Left colon (tissue), 2 donors: Measurements from ENCODE around the gene COL7A1. TPM values are rescaled to one million over a fixed set of nuclear protein-coding genes. Genes with fewer than 3 reads are reported as not detected.

Experiments
- ATAC-seq: fragments of 200-7000 bp; cut with Tn5 transposase; one replicate; pipeline ENCODE4 v1.9.1; 2020; ENCODE audit warnings: mild to moderate bottlenecking, moderate library complexity
- DNase-seq, 2 donors: peaks; one replicate each; pipeline ENCODE4 v3.0.0-alpha.2; 2020
- intact Hi-C, 2 donors: fragments of 100-400 bp; cut with DNase I in 1 of 2; cut with micrococcal nuclease in 1 of 2; formaldehyde crosslinking; loops; one replicate each; pipeline versions ENCODE4 v1.11.2 to v1.14.0; 2022; cut with DNase I, micrococcal nuclease
- total RNA-seq, 2 donors: library from RNA; stranded (reverse); fragmentation: NEBNext Ultra II Directional; extraction: Animal tissue kit (Norgen Biotek cat#: 25700); gene quantifications; one replicate each; pipeline ENCODE4 v1.2.1, GENCODE V29; 2021
- donor health status: DM: no; HTN: no; CAD: no.
- donor health status: DM: yes; HTN: yes; CAD: no.

Gene COL7A1
- total RNA-seq, 2 donors from 2014 or later: 4.5 to 5.7 TPM

DNA sequence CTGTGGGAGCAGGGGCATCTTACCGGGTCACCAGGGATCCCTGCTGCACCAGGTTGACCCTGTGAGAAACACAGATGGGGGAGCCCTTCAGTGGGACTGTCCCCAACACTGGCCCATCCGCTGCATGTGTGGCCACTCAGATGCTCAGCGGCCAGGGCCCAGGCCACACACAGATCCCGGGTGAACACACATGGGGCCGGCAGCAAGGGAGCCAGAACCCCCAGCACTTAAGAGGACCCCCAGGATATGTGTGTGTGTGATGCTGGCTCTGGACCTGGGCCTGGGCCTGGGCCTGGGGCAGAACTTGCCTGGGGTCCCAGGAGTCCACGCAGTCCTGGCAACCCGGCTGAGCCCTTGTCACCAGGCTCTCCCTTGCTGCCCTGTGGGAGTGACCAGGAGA is 26.7 kb downstream of the COL7A1 start:
- ATAC-seq (no peak), DNase-seq (no peak)
- intact Hi-C loops: no loop called here

DNA sequence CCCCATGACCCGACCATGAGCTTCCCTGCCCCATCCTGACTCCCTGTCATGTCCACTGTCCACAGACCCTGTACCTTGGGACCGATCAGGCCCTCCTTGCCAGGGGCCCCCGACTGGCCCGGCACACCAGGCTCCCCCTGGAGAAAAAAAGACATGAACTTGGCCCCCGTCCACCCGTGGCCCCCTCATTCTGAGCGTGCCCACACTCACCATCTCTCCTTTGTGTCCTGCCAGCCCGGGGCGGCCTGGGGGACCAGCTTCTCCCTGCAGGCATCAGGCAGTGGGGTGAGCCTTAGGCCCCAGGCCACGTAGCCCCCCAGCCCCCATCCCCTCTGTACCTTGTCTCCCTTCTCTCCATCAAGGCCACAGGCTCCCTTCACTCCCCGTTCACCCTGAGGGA is 27.6 kb downstream of the COL7A1 start:
- DNase-seq (no peak), ATAC-seq (no peak)

GRCh38 chr3:48567090-48567489 is 28.0 kb downstream of the COL7A1 start:
- ATAC-seq (no peak), DNase-seq (no peak)
- intact Hi-C loops: no loop called here

More for the DNA sequence above, 27.6 kb downstream of the COL7A1 start:
- intact Hi-C loops: no loop called here

DNA sequence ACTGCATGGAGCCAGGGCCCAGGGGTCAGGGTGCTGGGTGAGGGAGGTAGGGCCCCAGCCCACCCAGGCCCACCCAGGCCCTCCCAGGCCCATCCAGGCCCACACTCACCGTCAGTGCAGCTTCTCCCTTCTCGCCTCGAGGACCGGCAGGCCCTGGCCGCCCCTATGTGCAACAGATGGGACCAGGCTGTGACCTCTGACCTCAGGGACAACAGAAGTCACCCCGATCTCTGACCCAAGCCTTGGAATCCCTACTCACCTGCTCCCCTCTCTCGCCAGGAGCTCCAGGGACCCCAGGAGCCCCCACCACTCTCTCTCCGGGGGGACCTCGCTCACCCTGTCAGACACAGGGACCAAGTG is 28.7 kb downstream of the COL7A1 start:
- intact Hi-C loops: no loop called here
- DNase-seq: no peak
- no peak for ATAC-seq

DNA sequence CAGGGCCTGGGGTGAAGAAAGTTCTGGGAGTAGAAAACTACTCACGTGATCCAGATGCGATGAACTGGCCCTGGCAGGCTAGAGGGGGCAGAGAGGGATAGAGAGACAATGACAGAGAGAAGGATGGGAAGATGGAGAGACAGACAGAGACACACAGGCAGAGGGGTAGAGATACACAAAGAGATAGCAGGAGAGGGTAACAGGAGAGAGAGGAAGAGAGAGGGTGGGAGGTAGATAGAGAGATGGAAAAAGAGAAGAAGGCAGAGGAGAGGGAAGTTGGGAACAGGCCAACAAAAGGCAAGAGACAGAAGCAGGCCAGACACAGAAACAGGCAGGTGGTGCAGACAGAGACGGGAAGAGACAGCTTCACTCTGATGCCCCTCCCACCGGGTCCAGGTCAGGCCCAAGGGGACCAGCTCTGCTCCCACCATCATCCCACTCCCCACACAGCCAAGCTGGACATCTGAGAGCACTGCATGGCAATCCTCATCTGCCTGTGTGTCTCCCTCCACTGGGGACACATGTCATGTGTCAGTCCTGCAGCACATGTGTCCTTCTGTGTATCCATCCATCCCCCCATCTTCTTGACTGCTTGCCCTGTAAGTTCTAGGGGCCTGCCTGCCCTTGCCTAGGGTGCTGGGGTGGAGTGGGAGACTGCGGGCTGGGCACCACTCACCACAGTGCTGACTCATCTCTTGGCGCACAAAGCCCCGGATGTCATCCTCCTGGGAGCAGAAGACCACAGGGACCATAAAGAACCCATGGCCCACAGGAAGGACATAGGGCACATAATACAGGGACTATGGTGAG is 29.3 kb downstream of the COL7A1 start:
- DNase-seq (no peak), ATAC-seq (no peak)
- intact Hi-C loops: no loop called here

DNA sequence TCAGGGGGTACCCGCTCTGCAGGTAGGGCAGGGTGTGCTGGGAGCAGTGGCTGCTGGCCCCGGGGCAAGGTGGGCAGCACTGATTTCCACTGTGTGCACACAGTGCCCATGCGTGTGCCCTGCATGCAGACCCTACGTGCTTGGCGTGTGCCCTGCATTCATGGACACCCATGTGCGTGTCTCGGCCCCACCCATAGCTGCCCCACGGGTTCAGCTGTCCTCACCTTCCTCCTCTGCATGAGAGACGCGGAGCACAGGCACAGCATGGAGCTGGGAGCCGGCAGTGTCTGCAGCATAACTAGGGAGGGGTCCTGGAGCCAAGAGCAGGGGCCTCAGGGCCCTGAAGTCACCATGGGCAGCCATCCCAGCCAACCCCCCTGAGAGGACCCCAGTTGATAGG is 29.9 kb downstream of the COL7A1 start:
- intact Hi-C loops: no loop called here
- ATAC-seq (no peak), DNase-seq (no peak)

- ATAC-seq: no peak
Observed at GRCh38 chr3:48564667-48565066, 30.5 kb downstream of the COL7A1 start.

DNA sequence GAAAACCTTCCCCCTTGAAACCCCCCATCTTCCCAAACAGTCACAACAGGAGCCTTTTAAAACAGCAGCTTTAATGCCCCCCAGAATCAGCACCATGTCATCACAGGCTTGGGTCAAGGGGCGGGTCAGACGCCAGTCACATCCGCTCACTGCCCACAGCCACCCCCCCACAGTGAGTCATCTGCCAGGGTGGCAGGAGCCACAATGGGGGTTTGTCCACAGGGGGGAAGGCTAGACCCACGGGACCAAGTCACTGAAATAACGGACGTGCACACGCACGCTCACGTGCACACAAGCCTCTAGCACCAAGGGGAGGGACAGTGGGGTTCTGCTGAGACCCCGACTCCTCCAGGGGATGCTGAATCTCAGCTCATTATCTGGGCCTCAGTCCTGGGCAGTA is 31.1 kb downstream of the COL7A1 start:
- ATAC-seq: no peak
- intact Hi-C loops: no loop called here
- peak in 1 of 2 donors; percentile 54 for DNase-seq

More at GRCh38 chr3:48564667-48565066, 30.5 kb downstream of the COL7A1 start:
- no peak for DNase-seq
- intact Hi-C loops: no loop called here

DNA sequence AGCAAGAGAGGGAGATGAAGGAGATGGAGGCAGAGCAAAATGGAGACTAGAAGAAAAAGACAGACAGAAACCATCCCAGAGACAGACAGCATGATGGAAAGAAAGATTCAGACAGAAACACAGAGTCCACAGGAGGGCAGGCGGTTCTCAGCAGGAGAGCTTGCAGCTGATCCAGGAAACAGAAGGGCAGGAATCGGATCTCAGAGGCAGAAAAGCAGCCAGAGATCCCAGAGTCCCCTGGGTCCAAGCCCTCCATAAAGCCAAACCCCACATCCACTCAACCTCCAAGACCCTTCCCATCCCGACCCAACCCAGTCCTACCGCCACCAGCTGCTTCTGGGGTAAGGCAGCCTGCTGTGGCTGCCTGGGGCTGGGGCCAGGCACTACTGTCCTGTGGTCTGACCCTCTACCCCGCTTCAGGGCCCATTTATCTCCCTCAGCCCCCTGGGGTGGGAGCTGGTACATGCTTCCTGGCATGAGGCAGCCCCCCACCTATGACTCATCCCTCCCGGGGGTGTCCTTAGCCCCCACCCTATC is 31.7 kb downstream of the COL7A1 start, which contains the start of gene UCN2:
Gene UCN2, minus strand, starts transcription at position 400 of the 537 bp plus-strand sequence. CDS start 657 bp downstream, outside the sequence.
- no peak for ATAC-seq
- intact Hi-C loops: no loop called here
- DNase-seq: no peak

DNA sequence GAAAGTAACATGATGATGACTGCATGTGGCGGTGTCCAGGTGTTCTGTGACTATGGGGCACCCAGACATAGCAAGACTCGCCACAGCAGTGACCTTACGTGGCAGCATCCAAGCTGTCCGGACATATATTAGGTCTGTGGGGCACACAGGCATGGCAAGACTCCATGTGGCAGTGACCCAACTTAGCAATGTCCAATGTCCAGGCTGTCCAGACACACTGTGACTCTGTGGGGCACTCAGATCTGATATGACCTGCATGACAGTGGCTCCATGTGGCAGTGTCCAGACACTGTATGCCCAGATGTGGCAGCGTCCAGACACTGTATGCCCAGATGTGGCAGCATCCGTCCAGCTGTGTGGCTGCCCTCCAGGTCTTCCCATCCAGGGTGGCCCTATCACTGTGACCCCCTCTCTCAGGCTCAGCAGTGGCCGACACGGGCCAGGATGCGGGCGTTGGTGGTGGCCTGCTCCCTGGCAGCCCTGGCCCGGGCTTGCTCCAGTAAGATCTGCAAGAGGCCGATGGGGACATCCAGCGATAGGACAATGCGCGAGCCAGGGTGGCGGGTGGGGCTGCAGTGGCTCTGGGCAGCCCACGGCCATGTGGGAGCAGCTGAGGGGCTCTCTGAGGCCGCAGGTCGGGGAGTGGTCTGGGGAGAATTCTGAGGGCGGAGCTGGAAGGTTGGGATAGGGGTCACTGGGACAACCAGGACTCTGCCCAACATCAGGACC is 32.6 kb downstream of the COL7A1 start:
- no peak for DNase-seq
- no peak for ATAC-seq
- intact Hi-C loops: no loop called here

DNA sequence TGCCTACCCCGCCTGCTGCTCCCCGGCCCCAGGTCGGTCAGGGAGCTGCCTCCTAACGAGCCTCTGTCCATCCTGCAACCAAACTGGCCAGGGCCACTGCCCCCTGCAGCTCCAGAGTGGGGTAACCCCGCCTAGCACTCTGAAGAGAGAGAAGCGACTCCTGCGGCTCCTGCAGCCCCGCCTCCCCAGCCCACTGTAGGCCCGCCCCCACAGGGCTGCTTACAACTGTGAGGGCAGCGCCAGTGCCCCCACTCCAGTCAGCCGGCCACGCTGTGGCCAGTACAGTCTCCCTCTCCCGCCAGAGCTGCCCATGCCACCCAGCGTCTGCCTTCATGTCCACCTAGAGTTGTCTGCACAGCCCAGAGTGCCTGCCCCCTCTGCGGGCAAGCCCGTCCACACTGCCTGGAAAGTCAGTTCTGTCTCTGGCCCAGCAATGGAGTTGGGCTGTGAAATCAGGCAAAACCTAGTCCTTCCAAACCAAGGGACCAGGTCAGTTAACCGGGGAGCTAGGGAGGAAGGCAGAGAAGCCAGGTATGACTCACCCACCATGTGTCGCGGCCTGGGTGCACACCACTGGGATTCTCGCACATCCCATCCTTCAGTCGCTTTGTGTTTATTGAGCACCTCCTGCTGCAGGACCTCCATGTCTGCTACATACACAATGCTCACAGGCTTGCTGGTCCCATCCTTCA is 33.9 kb downstream of the COL7A1 start:
- intact Hi-C loops: no loop called here
- DNase-seq (peak; percentile 59 to 67), ATAC-seq (no peak)

GRCh38 chr3:48560648-48561018 is 34.5 kb downstream of the COL7A1 start:
- intact Hi-C loops: no loop called here
- ATAC-seq: no peak
- DNase-seq: peak in 1 of 2 donors; percentile 38

GRCh38 chr3:48558493-48559134 is 36.5 kb downstream of the COL7A1 start:
- intact Hi-C loops: no loop called here
- ATAC-seq (no peak), DNase-seq (peak in 1 of 2 donors; percentile 65)

- peak; percentile 88 for ATAC-seq
- intact Hi-C loops: no loop called here
Observed at GRCh38 chr3:48556796-48557626, 38.1 kb downstream of the COL7A1 start, which contains the start of gene PFKFB4. PFKFB4 (minus strand) TSS chr3:48556803; CDS start chr3:48556777, 26 bp downstream.

GRCh38 chr3:48555949-48556795 is 39.0 kb downstream of the COL7A1 start:
- ATAC-seq: no peak
- no peak for DNase-seq
- intact Hi-C loops: no loop called here

More at GRCh38 chr3:48556796-48557626, 38.1 kb downstream of the COL7A1 start, which contains the start of gene PFKFB4:
- DNase-seq: peak; percentile 100

DNA sequence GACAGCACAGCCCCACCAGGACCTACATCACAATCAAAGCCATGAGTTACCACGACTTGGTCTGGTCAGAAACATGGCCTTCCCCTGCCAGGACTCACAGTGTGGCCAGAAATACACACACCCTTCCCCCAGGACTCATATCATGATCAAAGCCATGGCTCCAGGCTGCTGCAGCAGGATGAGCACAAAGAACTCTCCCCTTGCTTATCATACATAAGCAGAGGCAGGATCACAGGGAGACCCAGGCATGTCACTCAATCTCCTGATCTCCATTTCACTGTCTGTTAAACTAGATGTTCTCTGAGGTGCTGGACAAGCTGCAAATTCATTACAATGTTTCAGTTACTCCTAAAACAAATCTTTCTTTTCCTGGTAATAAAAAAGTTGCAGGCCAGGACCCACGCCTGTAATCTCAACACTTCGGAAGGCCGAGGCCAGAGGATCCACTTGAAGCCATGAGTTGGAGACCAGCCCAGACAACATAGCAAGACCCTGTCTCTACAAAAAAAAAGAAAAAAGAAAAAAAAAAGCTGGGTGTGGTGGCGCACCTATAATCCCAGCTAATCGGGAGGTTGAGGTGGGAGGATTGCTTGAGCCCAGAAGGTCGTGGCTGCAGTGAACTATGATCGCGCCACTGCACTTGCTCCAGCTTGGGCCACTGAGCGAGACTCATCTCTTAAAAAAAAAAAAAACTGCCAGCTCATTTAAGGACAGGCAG is 39.7 kb downstream of the COL7A1 start:
- intact Hi-C loops: no loop called here
- no peak for DNase-seq
- ATAC-seq: no peak
